SK-N-MC (cell line): ENCODE results near the gene STIL.

Source experiments
- DNase-seq: peaks from one replicate; pipeline ENCODE4 v3.0.0-alpha.2; 2011; ENCODE audit warnings: low read depth, low spot score
- H3K27ac ChIP-seq: fragments of 200-600 bp; sonication (generic); 2 replicates; pipeline ENCODE4 v1.5.1; 2016; ENCODE audit warnings: mixed run types
- H3K36me3 ChIP-seq: fragments of 200-600 bp; sonication (generic); 2 replicates; pipeline ENCODE4 v1.6.1; 2017; ENCODE audit warnings: antibody characterized with exemption, low read length, mixed read lengths; ENCODE audit not compliant: insufficient read depth
- H3K4me3 ChIP-seq: fragments of 200-600 bp; sonication (generic); 2 replicates; pipeline ENCODE4 v1.5.1; 2016
- H3K9ac ChIP-seq: fragments of 200-600 bp; sonication (generic); 2 replicates; pipeline ENCODE4 v1.8.0; 2017; ENCODE audit warnings: mixed run types, mixed read lengths; ENCODE audit not compliant: insufficient read length
- H3K9me3 ChIP-seq: fragments of 200-600 bp; sonication (generic); 2 replicates; pipeline ENCODE4 v1.6.1; 2017; ENCODE audit warnings: low read depth, mild to moderate bottlenecking, antibody characterized with exemption, low read length, moderate library complexity, mixed read lengths
- EZH2 ChIP-seq: fragments of 200-600 bp; sonication (generic); IDR thresholded peaks from one replicate; pipeline ENCODE4 v1.6.1; 2017; ENCODE audit warnings: antibody characterized with exemption
- FOXP2 ChIP-seq: optimal IDR thresholded peaks from 2 replicates; pipeline ENCODE3; 2011; ENCODE audit warnings: mild to moderate bottlenecking, moderate library complexity; ENCODE audit not compliant: insufficient read depth; ENCODE audit errors: extremely low read length, control extremely low read depth
- POLR2AphosphoS5 ChIP-seq: IDR thresholded peaks from 2 replicates; pipeline ENCODE4 v1.6.1; 2012; ENCODE audit warnings: mild to moderate bottlenecking, low read depth, low read length, borderline replicate concordance

STIL gene

GRCh38 chr1:47338249-47339077, 24.5 kb upstream of the STIL start:
- H3K4me3 ChIP-seq, result 0 out of 2 replicates have a peak overlapping the region, but pooled peaks have one; percentile 4
- no peaks in the 10 kb centered on the region for H3K9me3 ChIP-seq
- TF ChIP-seq POLR2AphosphoS5 (no peak), EZH2 (no peak), FOXP2 (no peak)
- H3K9ac ChIP-seq, result peak overlapping the region; percentile 37
- peak overlapping the region; percentile 85 for H3K27ac ChIP-seq
- H3K36me3 ChIP-seq, result peaks cover 5% of the 10 kb centered on the region; the same call in 1 of the 2 replicates
- no peak for DNase-seq

- Histone ChIP-seq H3K9ac (no peak overlapping the region), H3K27ac (no peak overlapping the region), H3K36me3 (peaks cover 5% of the 10 kb centered on the region; the same call in 1 of the 2 replicates), H3K9me3 (no peaks in the 10 kb centered on the region), H3K4me3 (no peak overlapping the region)
- no peak for TF ChIP-seq FOXP2
- no peak for TF ChIP-seq POLR2AphosphoS5
- TF ChIP-seq EZH2, result no peak
- DNase-seq, result no peak
Measured at GRCh38 chr1:47337350-47337749, 23.4 kb upstream of the STIL start.

- Histone ChIP-seq H3K27ac (peak overlapping the region; percentile 89), H3K36me3 (peaks cover 5% of the 10 kb centered on the region; the same call in 1 of the 2 replicates), H3K9ac (peak overlapping the region; percentile 93), H3K9me3 (no peaks in the 10 kb centered on the region), H3K4me3 (peak overlapping the region; percentile 96)
- no peak for DNase-seq
- TF ChIP-seq EZH2, result no peak
- TF ChIP-seq FOXP2, result no peak
- no peak for TF ChIP-seq POLR2AphosphoS5
Measured at GRCh38 chr1:47334765-47335435, 21.0 kb upstream of the STIL start.

- no peak for DNase-seq
- peak overlapping the region; percentile 89 for H3K27ac ChIP-seq
- peaks cover 2% of the 10 kb centered on the region; the same call in 1 of the 2 replicates for H3K36me3 ChIP-seq
- no peaks in the 10 kb centered on the region for H3K9me3 ChIP-seq
- no peak for TF ChIP-seq EZH2
- TF ChIP-seq FOXP2, result no peak
- TF ChIP-seq POLR2AphosphoS5, result peak; percentile 64
- peak overlapping the region; percentile 93 for H3K9ac ChIP-seq
- H3K4me3 ChIP-seq, result peak overlapping the region; percentile 96
Measured at GRCh38 chr1:47333922-47334764, 20.2 kb upstream of the STIL start.

- Histone ChIP-seq H3K27ac (peak within 1 kb of the TSS; percentile 89), H3K36me3 (no peaks in the 10 kb centered on the region)
- DNase-seq, result peak; percentile 55
Measured at GRCh38 chr1:47333578-47333921, 19.6 kb upstream of the STIL start, which contains the start of gene CMPK1. CMPK1 (plus strand) TSS chr1:47333790; CDS start chr1:47333946, 156 bp downstream.

GRCh38 chr1:47332779-47333577, 19.0 kb upstream of the STIL start:
- H3K4me3 ChIP-seq, result peak overlapping the region; percentile 96
- H3K9ac ChIP-seq, result peak overlapping the region; percentile 76
- DNase-seq, result no peak
- no peaks in the 10 kb centered on the region for H3K36me3 ChIP-seq
- TF ChIP-seq EZH2 (no peak), FOXP2 (no peak), POLR2AphosphoS5 (no peak)
- peak overlapping the region; percentile 89 for H3K27ac ChIP-seq
- H3K9me3 ChIP-seq, result no peaks in the 10 kb centered on the region

More at GRCh38 chr1:47333578-47333921, 19.6 kb upstream of the STIL start, which contains the start of gene CMPK1:
- TF ChIP-seq POLR2AphosphoS5 (peak; percentile 86), FOXP2 (no peak)
- peak within 1 kb of the TSS; percentile 96 for H3K4me3 ChIP-seq
- peak within 1 kb of the TSS; percentile 93 for H3K9ac ChIP-seq
- H3K9me3 ChIP-seq, result no peaks in the 10 kb centered on the region

GRCh38 chr1:47331875-47332274, 17.9 kb upstream of the STIL start:
- H3K9ac ChIP-seq, result no peak overlapping the region
- H3K27ac ChIP-seq, result no peak overlapping the region
- DNase-seq, result no peak
- no peak overlapping the region for H3K4me3 ChIP-seq
- no peaks in the 10 kb centered on the region for H3K9me3 ChIP-seq
- no peaks in the 10 kb centered on the region for H3K36me3 ChIP-seq
- TF ChIP-seq EZH2 (no peak), FOXP2 (no peak), POLR2AphosphoS5 (no peak)
